CD14-positive monocyte (primary cell): ENCODE data around the gene CNTRL. TPM values are rescaled to one million over a fixed set of nuclear protein-coding genes. Genes with fewer than 3 reads are reported as not detected.

ENCODE experiments used
- DNase-seq, 3 donors: peaks; one replicate each; pipeline ENCODE4 v3.0.0-alpha.2; 2011 to 2022
- H2AFZ ChIP-seq: 2 replicates; pipeline ENCODE4 v1.6.0; 2012; ENCODE audit warnings: mild to moderate bottlenecking, low read depth, low read length, inconsistent platforms; ENCODE audit not compliant: insufficient read depth, poor library complexity, severe bottlenecking
- H3K27ac ChIP-seq, 2 donors: 1 replicate in 1 of 2; 2 replicates in 1 of 2; pipeline ENCODE4 v1.5.1; 2012 to 2013; ENCODE audit warnings: low read length in 2 of 2, control low read depth in 1 of 2, inconsistent platforms in 1 of 2, low read depth in 1 of 2, mild to moderate bottlenecking in 1 of 2
- H3K27me3 ChIP-seq, 2 donors: one replicate each; pipeline versions ENCODE4 v1.6.0 to v1.6.1; 2011 to 2013; ENCODE audit warnings: low read length in 2 of 2; ENCODE audit not compliant: control insufficient read depth in 2 of 2, insufficient read depth in 2 of 2
- H3K36me3 ChIP-seq, 2 donors: replicated peaks in 1 of 2; 1 replicate in 1 of 2; 2 replicates in 1 of 2; pipeline versions ENCODE4 v1.5.1 to v1.6.1; 2012 to 2013; ENCODE audit warnings: low read length in 2 of 2, control low read depth in 1 of 2, inconsistent platforms in 1 of 2, mild to moderate bottlenecking in 1 of 2; ENCODE audit not compliant: insufficient read depth in 2 of 2, control insufficient read depth in 1 of 2
- H3K4me1 ChIP-seq, 2 donors: 1 replicate in 1 of 2; 2 replicates in 1 of 2; pipeline versions ENCODE4 v1.5.1 to v1.6.1; 2012 to 2013; ENCODE audit warnings: low read length in 2 of 2, control low read depth in 1 of 2, inconsistent platforms in 1 of 2, mild to moderate bottlenecking in 1 of 2, moderate library complexity in 1 of 2; ENCODE audit not compliant: insufficient read depth in 2 of 2, control insufficient read depth in 1 of 2
- H3K4me2 ChIP-seq: replicated peaks from 2 replicates; pipeline ENCODE3; 2012; ENCODE audit warnings: low read length, moderate library complexity, mild to moderate bottlenecking; ENCODE audit not compliant: poor library complexity, severe bottlenecking; ENCODE audit errors: extremely low read depth
- H3K4me3 ChIP-seq, 3 experiments: fragments of 200-600 bp in 1 of 3; sonication (generic) in 1 of 3; replicated peaks in 1 of 3; 1 replicate in 2 of 3; 2 replicates in 1 of 3; pipeline ENCODE4 v1.5.1; 2011 to 2013; ENCODE audit warnings: low read length in 3 of 3, mild to moderate bottlenecking in 3 of 3, control low read depth in 2 of 3, low read depth in 2 of 3, inconsistent platforms in 1 of 3, moderate library complexity in 1 of 3
- H3K79me2 ChIP-seq: 2 replicates; pipeline ENCODE4 v1.6.0; 2012; ENCODE audit warnings: mild to moderate bottlenecking, control low read depth, inconsistent platforms, low read length, moderate library complexity; ENCODE audit not compliant: insufficient read depth
- H3K9ac ChIP-seq: 2 replicates; pipeline ENCODE4 v1.6.0; 2017; ENCODE audit warnings: low read length, mild to moderate bottlenecking; ENCODE audit not compliant: insufficient read depth, poor library complexity, severe bottlenecking
- H3K9me3 ChIP-seq, 2 donors: replicated peaks in 1 of 2; 1 replicate in 1 of 2; 2 replicates in 1 of 2; pipeline versions ENCODE4 v1.5.1 to v1.6.1; 2012 to 2013; ENCODE audit warnings: low read length in 2 of 2, control low read depth in 1 of 2; ENCODE audit not compliant: control insufficient read depth in 1 of 2, insufficient read depth in 1 of 2
- H4K20me1 ChIP-seq: 2 replicates; pipeline ENCODE4 v1.6.0; 2012; ENCODE audit warnings: mild to moderate bottlenecking, low read length, control low read depth, moderate library complexity; ENCODE audit not compliant: insufficient read depth
- H3K27ac Mint-ChIP-seq, 7 donors: one replicate each; pipeline ENCODE4 v1.8.0; 2020; ENCODE audit warnings: mild to moderate bottlenecking in 7 of 7, mixed read lengths in 7 of 7, moderate library complexity in 6 of 7, inconsistent platforms in 2 of 7
- H3K27me3 Mint-ChIP-seq, 3 donors: one replicate each; pipeline ENCODE4 v1.8.0; 2021 to 2022; ENCODE audit warnings: low read depth in 3 of 3, mild to moderate bottlenecking in 3 of 3, mixed read lengths in 3 of 3, moderate library complexity in 3 of 3, inconsistent platforms in 1 of 3
- H3K36me3 Mint-ChIP-seq, 2 donors: one replicate each; pipeline ENCODE4 v1.8.0; 2020; ENCODE audit warnings: mixed read lengths in 2 of 2, inconsistent platforms in 1 of 2, mild to moderate bottlenecking in 1 of 2
- H3K4me1 Mint-ChIP-seq: one replicate; pipeline ENCODE4 v1.8.0; 2020; ENCODE audit warnings: mild to moderate bottlenecking, mixed read lengths
- H3K4me3 Mint-ChIP-seq, 2 donors: one replicate each; pipeline ENCODE4 v1.8.0; 2020; ENCODE audit warnings: mild to moderate bottlenecking in 2 of 2, mixed read lengths in 2 of 2, moderate library complexity in 1 of 2
- H3K9me3 Mint-ChIP-seq, 7 donors: one replicate each; pipeline ENCODE4 v1.8.0; 2020 to 2022; ENCODE audit warnings: mixed read lengths in 7 of 7, mild to moderate bottlenecking in 6 of 7, moderate library complexity in 6 of 7, inconsistent platforms in 2 of 7
- WGBS: methylation state at CpG from one replicate; pipeline ENCODE4 v1.1.5; 2013; ENCODE audit warnings: missing lambda C conversion rate; ENCODE audit not compliant: insufficient coverage; 5-methylcytosine and 5-hydroxymethylcytosine counted together
- intact Hi-C, 2 donors: fragments of 100-400 bp; cut with micrococcal nuclease; formaldehyde crosslinking; loops; one replicate each; pipeline versions ENCODE4 v1.15.0 to v1.15.1; 2023
- polyA plus RNA-seq, 3 donors: library from polyadenylated mRNA; depleted of rRNA in 1 of 3; unstranded in 2 of 3; stranded (reverse) in 1 of 3; fragments of 300-500 nt in 2 of 3; fragments of >200 nt in 1 of 3; fragmentation: Illumina TruSeq in 2 of 3; gene quantifications; 1 replicate in 2 of 3; 2 replicates in 1 of 3; pipeline ENCODE4 v1.2.3, GENCODE V29; 2012 to 2021
- TF ChIP-seq, protein P1 (sequence below): fragments of 200-600 bp; IDR thresholded peaks from one replicate; pipeline ENCODE4 v1.8.0; 2022; ENCODE audit warnings: antibody characterized with exemption, mild to moderate bottlenecking

The CNTRL gene
- polyA plus RNA-seq, 3 donors = 3.9 to 26.8 (median 4.8) TPM

DNA sequence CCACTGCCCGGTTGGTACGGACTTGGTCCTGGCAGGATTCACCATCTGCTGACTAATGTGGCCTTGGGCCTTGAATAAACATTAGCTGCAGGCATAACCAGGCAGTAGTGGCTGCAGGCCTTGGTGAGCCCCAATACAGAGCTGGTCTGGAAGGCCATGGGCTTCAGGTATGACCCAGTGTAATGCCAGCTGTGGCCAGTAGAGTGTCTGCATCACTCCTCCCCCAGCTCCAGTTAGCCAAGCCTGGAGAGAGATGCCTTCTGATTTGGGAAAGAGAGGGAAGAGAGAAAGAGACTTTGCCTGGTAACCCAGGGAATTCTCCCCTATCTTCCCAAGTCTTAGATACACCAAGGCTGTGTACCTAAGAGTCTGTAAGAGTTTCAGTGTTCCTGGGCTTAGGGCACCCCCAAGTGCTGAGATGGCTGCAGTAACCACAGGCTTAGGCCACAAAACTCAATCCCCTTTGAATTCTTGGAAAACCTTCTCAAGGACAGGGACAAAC is 19.1 kb upstream of the CNTRL start:
- 100% methylated on average over 2 of the region's 2 CpGs for WGBS
- H3K4me3 Mint-ChIP-seq = no peak overlapping the region
- Histone ChIP-seq H3K36me3 (peaks cover 0 to 7% of the 10 kb centered on the region in 2 donors), H3K4me1 (no peaks in the 10 kb centered on the region), H3K27me3 (no peaks in the 10 kb centered on the region), H4K20me1 (no peaks in the 10 kb centered on the region), H3K27ac (no peak overlapping the region), H3K4me2 (no peak overlapping the region), H3K9ac (no peak overlapping the region), H3K9me3 (no peaks in the 10 kb centered on the region), H3K4me3 (no peak overlapping the region), H3K79me2 (no peaks in the 10 kb centered on the region), H2AFZ (no peak overlapping the region)
- H3K9me3 Mint-ChIP-seq = peaks cover 0 to 5% (median 3%) of the 10 kb centered on the region in 7 donors
- peaks cover 11 to 19% of the 10 kb centered on the region in 2 donors for H3K36me3 Mint-ChIP-seq
- intact Hi-C loops = loop anchor here in 1 of 2 donors (5.0 kb wide), 1 partner anchor 298 kb away; no protein-coding TSS in a partner anchor
- TF ChIP-seq, protein P1, sequence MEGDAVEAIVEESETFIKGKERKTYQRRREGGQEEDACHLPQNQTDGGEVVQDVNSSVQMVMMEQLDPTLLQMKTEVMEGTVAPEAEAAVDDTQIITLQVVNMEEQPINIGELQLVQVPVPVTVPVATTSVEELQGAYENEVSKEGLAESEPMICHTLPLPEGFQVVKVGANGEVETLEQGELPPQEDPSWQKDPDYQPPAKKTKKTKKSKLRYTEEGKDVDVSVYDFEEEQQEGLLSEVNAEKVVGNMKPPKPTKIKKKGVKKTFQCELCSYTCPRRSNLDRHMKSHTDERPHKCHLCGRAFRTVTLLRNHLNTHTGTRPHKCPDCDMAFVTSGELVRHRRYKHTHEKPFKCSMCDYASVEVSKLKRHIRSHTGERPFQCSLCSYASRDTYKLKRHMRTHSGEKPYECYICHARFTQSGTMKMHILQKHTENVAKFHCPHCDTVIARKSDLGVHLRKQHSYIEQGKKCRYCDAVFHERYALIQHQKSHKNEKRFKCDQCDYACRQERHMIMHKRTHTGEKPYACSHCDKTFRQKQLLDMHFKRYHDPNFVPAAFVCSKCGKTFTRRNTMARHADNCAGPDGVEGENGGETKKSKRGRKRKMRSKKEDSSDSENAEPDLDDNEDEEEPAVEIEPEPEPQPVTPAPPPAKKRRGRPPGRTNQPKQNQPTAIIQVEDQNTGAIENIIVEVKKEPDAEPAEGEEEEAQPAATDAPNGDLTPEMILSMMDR = peak; percentile 59
- no peaks in the 10 kb centered on the region for H3K27me3 Mint-ChIP-seq
- H3K4me1 Mint-ChIP-seq = peaks cover 5% of the 10 kb centered on the region
- H3K27ac Mint-ChIP-seq = peak overlapping the region in 1 of 7 donors; percentile 69
- no peak for DNase-seq

DNA sequence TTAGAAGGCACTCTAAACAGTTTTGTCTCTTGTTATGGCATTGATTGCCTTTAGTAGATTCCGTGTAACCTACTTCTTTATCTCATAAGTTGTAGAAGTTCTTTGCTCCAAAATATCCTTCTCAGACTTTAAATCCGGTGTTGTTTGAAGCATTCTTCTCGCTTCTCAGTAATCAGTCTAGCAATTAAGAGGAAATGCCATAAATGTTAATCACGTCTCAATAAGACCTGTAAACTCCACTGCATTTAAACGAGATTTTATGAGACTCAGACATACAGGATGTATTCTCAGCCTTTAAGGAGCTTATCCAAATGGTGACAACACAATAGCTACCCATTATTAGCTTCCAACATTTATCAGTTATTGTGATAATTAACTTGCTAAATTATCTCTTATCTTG is 16.9 kb upstream of the CNTRL start:
- no peaks in the 10 kb centered on the region for H3K27me3 Mint-ChIP-seq
- no peaks in the 10 kb centered on the region for H3K79me2 ChIP-seq
- intact Hi-C loops = loop anchor here in 1 of 2 donors (5.0 kb wide), 1 partner anchor 301 kb away; no protein-coding TSS in a partner anchor
- no peak overlapping the region for H3K9ac ChIP-seq
- H3K9me3 Mint-ChIP-seq = peaks cover 0 to 5% (median 3%) of the 10 kb centered on the region in 7 donors
- H3K4me2 ChIP-seq = no peak overlapping the region
- no peak overlapping the region for H3K27ac Mint-ChIP-seq
- peaks cover 0 to 7% of the 10 kb centered on the region in 2 donors for H3K36me3 ChIP-seq
- no peak overlapping the region for H3K4me3 Mint-ChIP-seq
- H3K4me1 Mint-ChIP-seq = peaks cover 13% of the 10 kb centered on the region
- H3K9me3 ChIP-seq = no peaks in the 10 kb centered on the region
- H2AFZ ChIP-seq = no peak overlapping the region
- H3K36me3 Mint-ChIP-seq = peaks cover 10 to 23% of the 10 kb centered on the region in 2 donors
- no peak for DNase-seq
- H3K27ac ChIP-seq = no peak overlapping the region
- TF ChIP-seq, protein P1 = no peak
- no peaks in the 10 kb centered on the region for H4K20me1 ChIP-seq
- no peaks in the 10 kb centered on the region for H3K4me1 ChIP-seq
- H3K27me3 ChIP-seq = no peaks in the 10 kb centered on the region
- 100% methylated on average over 2 of the region's 5 CpGs for WGBS
- no peak overlapping the region for H3K4me3 ChIP-seq
